Stimulated activated CD8-positive, alpha-beta memory T cell treated with anti-CD3 and anti-CD28 coated beads, Interleukin-12 subunit alpha, Interleukin-12 subunit beta, amount 100 ng/mL, for 24 hours (primary cell): ENCODE measurements around the gene DENND1B.
"Not testable (repeated sequence)": the region's sequence is repeated elsewhere in the genome, so short reads cannot be mapped to it uniquely, and the experiment has no call there.

Experiments
- DNase-seq: peaks from one replicate; pipeline ENCODE4 v3.0.0-alpha.2; 2020; ENCODE audit errors: extremely low read depth

DENND1B gene

DNA sequence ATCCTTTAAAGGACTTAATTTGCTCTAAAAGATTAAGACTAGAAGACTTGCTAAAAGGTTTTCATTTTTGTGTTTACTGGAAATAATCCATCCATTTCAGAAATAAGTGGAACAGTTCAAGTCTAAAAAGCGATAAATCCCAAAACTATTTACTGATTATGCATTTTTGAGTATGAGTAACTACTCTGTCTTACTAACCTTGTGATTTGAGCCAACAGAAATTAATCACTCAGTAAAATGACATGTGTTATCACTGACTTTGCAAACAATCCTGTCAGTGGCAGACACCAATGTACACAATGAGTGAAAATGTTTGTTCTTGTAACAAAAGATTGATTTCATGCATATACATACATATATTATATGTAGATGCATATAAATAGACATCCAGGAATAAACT is 218.0 kb downstream of the DENND1B start:
- DNase-seq, result no peak

DNA sequence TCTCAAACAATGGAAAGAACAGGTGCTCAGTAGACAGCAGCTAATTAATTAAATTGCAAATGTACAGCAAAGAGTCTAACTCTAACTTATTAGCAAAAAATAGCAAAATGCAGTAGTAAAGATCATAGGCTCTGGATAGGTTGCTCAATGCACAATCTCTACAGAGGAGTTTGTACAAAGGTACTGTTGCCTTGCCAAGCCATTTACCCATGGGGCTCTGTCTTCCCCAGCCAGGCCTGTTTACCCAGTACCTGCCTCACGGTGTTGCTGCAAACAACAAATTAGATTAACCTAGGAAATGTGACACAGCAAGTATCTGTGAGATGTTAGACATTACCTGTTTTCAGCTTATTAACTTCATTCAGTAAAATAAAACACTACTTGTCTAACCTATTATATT is 222.0 kb downstream of the DENND1B start:
- DNase-seq, result no peak

DNA sequence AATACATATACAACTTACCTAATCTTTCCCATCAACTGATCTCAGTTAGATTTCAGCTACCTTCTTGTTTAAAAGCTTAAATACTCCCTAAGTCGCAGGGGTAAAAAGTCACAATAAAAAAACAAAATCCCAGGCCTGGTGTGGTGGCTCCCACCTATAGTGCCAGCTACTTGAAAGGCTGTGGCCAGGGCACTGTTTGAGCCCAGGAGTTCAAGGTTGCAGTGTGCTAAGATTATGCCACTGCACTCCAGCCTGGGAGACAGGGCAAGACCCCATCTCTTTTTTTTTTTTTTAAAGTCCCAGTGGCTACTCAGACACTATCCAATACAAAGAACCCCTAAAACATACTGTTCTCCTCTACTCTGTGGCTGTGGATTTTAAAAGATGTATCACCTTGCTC is 228.3 kb downstream of the DENND1B start:
- DNase-seq, result no peak

DNA sequence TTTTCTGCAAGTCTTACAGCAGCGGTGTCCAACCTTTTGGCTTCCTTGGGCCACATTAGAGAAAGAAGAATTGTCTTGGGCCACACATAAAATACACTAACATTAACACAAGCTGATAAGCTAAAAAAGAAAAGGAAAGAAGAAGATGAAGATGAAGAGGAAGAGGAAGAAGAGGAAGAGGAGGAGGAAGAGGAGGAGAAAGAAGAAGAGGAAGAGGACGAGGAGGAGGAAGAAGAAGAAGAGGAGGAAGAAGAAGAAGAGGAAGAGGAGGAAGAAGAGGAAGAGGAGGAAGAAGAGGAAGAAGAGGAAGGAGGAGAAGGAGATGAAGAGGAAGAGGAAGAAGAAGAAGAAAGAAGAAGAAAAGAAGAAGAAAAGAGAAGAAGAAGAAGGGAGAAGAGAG is 230.7 kb downstream of the DENND1B start:
- DNase-seq, result no peak

DNA sequence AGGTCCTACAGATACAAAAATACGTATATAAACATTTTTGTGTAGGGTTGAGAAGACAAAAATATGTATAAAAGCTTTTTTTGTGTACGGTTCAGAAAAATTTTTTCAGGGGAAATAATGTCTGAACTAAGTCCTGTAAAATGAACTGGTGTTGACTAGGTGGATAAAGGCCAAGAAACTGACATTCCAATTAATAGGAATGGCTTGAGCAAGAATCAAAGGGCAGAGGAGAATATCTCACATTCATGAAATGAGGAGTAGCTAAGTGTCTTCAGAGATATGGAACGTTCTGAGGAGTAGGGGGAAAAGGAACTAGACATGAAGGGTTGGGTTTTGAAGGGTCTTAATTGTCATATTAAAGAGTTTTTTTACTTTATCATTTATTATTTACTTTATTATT is 231.2 kb downstream of the DENND1B start:
- no peak for DNase-seq

DNA sequence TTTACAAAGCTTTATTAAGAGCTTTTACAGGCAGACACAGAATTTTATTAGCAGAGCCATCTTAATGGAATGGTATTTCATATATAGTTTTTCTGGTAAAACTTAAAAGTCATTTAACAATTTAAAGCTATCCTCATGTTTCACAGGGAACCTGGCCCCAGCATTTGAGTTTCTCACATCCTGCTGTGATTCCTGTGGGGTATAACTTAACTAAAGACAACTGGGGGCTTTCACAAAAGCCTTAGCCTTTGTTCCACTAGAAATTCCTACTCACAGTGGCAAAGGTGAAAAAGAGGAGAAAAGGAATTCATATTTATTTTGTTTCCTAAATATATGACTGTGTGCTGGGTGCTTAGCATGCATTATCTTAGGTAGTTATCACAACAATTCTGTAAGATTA is 233.9 kb downstream of the DENND1B start:
- no peak for DNase-seq

DNA sequence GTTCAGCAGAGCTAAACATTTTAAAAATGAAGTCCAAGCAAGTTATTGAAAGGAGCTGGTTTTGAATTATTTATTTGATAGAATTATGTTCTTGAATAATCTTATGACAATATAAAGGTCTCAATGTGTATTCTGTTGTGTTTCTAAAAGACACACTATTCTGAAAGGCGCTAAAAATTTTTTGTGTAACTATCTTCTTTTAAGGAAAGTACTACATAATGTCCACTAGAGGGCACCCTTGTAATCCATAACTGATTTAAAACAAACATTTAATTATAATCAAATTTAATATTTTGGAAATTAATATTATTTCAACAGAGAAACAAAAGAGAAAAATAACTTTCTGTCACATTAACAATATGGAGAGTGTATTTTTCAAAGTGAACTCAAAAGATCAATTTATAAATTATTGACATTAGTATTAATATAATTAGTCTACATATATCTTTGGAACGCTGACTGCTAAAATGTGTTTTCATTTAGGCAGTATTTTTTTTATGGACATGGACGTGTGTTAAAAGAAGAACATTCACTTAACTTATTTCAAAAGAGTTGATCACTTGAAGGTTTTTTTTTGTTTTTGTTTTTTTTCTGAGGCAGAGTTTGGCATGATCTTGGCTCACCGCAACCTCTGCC is 248.4 kb downstream of the DENND1B start:
- DNase-seq, result no peak

DNA sequence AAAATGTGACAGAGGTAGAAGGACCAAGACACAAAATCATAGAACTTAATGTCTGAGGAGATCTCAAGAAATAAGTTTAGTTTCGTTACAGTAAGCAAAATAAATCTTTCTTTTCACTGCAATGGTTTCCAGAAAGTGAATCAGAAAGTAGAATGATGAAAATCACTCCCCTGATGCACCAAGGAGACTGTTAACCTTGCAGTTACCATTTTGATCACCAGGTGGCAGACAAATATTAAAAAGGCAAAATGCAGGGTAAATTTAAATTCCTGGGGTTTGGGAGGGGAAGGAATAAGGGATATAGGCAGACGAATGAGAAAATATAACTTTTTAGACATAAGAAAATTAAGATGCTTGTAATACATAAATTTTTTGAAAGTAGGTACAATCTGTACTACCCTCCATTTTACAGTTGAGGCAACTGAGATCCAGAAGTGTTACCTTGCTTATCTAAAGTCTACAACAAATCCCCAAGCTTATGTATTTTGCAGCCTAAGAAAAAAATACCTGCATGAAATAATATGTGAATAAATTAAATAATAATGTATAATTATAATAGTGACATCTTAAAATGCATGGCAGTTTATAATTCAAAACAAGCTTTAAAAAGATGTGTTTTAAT is 254.1 kb downstream of the DENND1B start:
- DNase-seq, result no peak

DNA sequence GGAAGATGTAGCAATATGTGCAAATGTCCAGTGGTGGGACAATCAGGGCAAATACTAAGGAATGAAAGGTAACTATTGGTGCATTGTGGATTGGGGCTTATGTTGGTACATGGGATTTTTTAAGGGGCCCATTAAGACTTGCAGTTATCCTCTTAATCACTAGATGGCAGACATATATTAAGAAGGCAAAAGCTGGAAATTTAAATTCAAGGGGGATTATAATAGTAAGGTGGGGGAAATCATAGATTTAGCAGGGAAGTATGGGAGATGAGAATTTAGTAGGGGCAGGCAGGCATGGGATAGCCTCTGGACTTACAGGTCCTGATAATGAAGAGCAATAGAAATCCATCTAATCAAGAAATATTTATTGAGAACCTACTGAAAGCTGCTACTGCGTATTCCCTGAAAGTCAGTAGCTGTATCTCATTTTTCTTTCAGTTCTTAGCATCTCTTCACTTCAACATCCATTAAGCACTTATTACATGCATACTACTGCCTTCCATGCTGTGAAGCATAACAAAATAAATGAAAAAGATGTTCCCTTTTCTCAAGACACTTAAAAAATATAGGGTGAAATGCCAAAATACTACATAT is 255.4 kb downstream of the DENND1B start:
- DNase-seq, result no peak

DNA sequence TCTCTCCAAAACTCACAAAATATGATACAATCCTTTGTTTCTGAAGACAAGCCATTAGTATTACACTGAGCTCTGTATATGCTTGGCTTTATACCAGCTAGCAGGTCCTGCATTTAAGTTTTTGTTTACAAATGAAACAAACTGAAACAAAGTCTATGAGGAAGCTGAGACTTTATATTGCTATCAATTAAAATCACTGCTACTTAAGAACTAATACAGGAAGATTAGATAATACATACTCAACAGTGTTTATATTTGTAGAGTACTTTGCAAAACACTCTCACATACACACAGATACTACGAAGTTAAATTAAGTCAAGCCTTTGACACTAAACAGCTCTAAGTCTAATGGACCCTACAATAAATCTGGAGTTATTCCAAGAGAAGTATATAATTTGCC is 259.9 kb downstream of the DENND1B start:
- no peak for DNase-seq

DNA sequence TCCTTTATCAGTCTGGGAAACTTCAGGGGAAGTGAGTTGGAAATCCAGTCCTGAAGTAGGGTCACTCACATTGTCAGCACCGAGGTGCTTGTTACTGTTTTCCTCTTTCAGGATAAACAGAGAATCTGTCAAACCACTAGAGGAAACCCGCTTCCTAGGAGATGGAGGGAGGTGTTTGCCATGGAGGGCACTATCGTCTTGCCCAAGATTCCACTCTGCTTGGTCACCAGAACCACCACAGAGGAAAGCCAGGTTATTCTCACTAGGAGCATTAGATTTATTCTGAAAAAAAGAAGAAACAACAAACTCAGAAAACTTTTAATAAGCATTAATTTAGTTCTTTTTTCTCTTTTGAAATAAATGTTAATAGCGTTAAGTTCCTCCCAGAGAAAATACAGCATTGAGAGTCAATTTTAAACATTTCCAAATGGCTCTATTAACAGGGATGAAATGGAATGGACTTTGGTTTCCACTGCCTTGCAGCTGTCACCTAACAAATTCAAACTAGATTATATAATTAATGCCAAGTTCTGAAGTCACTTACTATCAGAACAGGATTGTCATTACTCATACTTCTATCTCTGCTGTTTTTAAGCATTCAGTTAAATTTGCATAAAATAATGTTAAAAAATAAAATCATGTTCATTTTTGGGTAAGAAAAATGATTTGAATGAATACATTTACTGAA is 264.4 kb downstream of the DENND1B start:
- no peak for DNase-seq

DNA sequence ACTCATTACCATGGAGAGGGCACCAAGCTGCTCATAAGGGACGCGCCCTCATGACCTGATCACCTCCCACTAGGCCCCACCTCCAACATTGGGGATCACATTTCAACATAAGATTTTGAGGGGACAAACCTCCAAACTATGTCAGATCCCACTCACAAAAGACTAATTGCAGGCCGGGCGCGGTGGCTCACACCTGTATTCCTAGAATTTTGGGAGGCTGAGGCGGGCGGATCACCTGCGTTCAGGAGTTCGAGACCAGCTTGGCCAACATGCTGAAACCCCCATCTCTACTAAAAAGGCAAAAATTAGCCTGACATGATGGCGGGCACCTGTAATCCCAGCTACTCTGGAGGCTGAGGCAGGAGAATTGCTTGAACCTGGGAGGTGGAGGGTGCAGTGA is 278.6 kb downstream of the DENND1B start:
- DNase-seq, result no peak

DNA sequence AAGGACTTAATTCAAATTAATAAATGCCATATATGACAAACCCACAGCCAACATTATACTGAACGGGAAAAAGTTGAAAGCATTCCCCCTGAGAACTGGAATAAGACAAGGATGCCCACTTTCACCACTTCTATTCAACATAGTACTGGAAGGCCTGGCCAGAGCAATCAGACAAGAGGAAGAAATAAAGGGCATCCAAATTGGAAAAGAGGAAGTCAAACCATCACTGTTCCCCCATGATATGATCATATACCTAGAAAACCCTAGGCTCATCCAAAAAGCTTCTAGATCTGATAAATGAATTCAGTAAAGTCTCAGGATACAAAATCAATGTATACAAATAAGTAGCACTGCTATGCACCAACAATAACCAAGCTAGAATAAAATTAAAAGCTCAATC is 283.8 kb downstream of the DENND1B start:
- not testable (repeated sequence) for DNase-seq

DNA sequence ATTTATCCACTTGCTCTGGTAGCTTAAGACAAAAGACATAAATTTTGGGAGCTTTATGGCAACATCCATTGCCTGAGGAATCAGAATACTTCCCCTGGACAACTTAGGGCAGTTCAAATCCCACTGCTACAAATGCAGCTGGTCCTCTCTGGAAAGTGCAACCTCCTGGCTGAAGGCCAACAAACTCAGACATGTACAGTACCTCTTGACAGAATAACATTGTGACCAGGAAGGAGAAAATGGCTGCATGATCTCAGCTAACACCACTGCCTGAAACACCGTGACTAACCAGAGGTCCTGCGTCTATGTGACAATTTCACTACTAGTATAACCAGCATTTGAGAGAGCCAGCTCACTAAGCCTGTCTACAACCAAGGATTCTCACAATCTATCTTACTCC is 288.3 kb downstream of the DENND1B start:
- no peak for DNase-seq

DNA sequence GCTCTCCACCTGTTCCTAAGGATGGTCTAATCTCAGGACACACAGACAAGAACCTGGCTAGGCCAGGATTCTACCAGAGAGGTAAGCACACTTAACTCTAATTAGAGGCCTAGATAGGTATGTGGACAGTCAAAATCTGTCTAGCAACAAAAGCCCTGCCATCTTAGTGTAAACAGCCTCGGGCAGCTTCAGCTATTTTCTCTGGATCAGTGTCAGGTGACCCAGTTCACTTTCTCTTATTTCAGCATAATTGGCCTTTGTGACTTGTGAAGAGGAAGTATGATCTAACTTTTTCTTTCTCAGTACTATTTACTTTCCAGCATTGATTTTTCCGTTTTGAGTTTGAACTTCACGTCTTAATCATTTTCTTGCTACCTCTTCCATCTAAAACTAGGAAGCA is 289.5 kb downstream of the DENND1B start:
- DNase-seq, result no peak

DNA sequence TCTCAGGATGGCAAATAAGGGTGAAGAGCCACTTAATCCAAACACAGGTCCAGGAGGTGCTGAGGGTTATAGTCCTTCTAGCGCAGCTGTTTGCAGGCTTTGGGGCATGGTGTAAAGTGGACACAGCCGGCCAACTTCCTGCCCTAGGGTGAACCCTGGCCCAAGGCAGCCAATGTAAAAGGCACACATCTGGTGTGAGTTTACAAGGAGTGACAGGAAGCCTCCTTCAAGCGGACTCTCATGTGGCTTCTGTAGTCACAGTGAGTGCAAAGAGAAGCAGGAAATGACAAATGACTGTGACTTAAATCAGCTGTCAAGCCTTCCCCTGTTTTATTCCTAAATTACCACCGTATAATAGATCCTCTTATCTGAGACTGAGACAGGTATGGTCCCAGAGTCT is 294.2 kb downstream of the DENND1B start:
- no peak for DNase-seq

DNA sequence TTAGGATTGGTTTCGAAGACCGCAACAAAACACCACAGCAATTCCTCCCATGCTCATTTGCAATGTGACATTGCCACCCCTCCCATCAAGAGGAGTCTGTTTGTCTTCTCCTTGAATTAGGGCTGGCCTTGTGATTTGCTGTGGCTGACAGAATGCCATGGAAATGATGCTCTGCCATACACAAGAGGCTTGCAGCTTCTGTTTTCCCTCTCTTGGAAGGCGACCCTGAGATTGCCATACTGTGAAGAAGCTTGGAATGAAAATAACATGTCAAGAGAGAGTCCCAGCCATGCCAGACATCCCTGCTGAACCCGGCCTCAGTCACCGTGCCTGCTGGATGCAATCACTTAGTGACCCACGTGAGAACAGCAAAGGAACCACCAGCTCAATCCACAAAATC is 294.8 kb downstream of the DENND1B start:
- DNase-seq, result no peak

DNA sequence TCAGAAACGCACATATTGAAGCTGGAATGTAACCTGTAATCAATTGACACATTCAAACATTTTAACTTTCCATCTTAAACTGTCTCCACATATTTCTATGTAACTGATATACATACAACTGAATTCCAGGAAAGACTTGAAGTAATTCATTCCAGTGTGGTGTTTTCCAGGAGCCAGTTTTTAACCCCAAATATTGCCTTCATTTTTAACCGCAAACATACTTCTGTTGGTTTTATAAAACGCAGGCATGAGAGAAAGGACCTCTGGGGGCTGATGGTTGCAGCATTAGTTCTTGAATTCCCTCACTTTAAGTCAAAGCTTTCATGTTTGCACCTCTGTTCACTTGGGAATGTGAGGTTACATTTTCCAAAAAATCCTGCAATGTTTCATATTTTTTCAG is 303.1 kb downstream of the DENND1B start:
- no peak for DNase-seq

DNA sequence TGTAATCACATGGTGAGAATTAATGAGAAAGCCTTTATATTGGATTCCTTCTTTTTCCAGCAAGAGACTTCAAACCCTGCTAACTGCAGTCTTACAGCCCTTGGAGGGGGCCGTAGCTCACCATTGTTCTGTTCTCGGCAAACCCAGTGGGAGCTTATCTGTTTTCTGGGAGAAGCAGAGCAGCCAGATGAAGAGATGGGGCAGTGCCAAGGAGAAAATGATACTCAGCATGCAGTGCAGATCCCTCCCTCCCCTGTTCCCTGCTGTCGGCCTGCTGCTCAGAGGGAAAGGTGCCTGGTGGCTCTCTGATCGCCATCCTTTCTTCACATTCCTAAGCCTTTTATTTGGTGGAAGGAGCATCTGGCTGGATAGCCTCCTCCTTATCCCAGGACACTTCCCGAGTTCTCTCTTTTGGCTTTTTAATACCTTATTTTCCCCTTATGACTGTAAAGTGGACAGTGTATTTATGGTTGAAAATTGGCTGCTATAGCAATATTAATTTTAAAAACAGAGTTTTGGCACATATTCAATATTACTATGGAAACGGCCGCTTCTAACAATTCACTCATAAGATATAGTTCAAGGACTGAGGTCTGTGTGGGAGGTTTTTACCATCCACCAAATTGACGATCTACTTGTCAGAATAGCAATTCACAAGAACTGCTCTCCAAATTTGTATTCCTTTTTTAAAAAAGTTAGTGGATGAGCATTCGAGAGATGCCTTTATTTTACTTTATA is 303.9 kb downstream of the DENND1B start:
- DNase-seq, result no peak

DNA sequence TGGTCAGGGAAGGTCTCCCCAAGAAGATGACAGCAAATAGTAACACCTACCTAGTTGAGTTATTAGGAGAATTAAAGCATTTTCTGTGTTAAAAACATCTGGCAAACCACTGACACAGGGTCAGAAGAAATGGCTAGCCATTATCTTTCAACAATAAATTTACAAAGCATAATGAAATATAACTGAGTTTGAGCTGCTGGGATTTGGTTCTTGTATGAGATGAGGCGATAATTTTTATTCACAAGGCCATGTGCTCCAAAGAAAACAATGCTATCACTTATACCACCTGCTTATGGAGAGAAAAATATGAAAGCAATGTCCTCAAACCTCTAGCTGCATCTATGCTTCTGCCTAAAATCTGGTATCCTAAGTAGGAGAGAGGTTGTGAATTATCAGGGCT is 304.9 kb downstream of the DENND1B start:
- DNase-seq, result no peak

DNA sequence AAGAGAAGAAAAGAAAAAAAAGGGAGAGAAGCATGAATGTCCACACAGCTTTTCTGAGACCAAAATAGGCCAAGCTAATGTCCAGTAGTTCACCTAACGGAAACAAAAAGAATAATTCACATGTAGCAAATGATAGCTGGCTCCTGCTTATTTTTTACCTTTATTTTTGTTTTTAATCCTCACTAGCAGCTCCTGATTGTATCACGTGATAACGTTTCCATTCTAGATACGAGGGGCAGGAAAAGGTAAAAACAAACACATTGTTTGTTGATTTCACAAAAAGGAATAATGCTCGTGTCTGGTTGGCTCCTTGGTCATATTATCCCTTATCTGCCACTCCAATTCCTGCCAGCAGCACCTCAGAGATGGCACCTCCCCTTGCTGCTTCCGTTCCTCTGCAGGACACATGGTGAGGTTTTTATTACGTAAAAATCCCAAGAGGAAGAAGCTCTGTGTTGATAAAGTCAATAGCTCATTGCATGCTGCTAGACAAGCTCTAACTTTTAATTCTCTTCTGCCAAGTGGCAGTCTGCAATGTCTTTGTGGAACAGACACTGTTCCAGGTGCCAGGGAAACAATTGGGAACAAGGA is 305.6 kb downstream of the DENND1B start:
- DNase-seq, result no peak
